Mesendoderm (in vitro differentiated cells): ENCODE measurements around the gene GPSM1.

Experiments
- DNase-seq: peaks from one replicate; pipeline ENCODE4 v3.0.0; 2013
- H2AK5ac ChIP-seq: 2 replicates; pipeline ENCODE4 v1.6.1; 2013; ENCODE audit warnings: low read length, inconsistent platforms
- H2BK120ac ChIP-seq: 2 replicates; pipeline ENCODE4 v1.6.1; 2013; ENCODE audit warnings: low read depth, mild to moderate bottlenecking, low read length, moderate library complexity, mixed read lengths
- H2BK15ac ChIP-seq: replicated peaks from 2 replicates; pipeline ENCODE4 v1.6.1; 2013; ENCODE audit warnings: low read depth, mild to moderate bottlenecking, moderate library complexity
- H2BK5ac ChIP-seq: 2 replicates; pipeline ENCODE4 v1.6.1; 2013; ENCODE audit warnings: low read length, inconsistent platforms
- H3K18ac ChIP-seq: 2 replicates; pipeline ENCODE4 v1.6.1; 2013; ENCODE audit warnings: mild to moderate bottlenecking, low read length, mixed read lengths
- H3K23ac ChIP-seq: one replicate; pipeline ENCODE4 v1.6.1; 2013; ENCODE audit warnings: low read length
- H3K27ac ChIP-seq: 2 replicates; pipeline ENCODE4 v1.5.1; 2013; ENCODE audit warnings: low read depth, mild to moderate bottlenecking, inconsistent platforms, low read length, moderate library complexity
- H3K27me3 ChIP-seq: 2 replicates; pipeline ENCODE4 v1.6.1; 2013; ENCODE audit warnings: low read length, control low read depth, mild to moderate bottlenecking, inconsistent platforms; ENCODE audit not compliant: insufficient read depth, poor library complexity
- H3K36me3 ChIP-seq: 2 replicates; pipeline ENCODE4 v1.6.1; 2013; ENCODE audit warnings: low read length, inconsistent platforms; ENCODE audit not compliant: control insufficient read depth, insufficient read depth
- H3K4ac ChIP-seq: one replicate; pipeline ENCODE4 v1.6.1; 2013; ENCODE audit warnings: low read depth, mild to moderate bottlenecking, low read length, moderate library complexity
- H3K4me1 ChIP-seq: 2 replicates; pipeline ENCODE4 v1.6.1; 2013; ENCODE audit warnings: low read depth, low read length, inconsistent platforms; ENCODE audit not compliant: control insufficient read depth
- H3K4me2 ChIP-seq: 2 replicates; pipeline ENCODE4 v1.6.1; 2013; ENCODE audit warnings: low read length
- H3K4me3 ChIP-seq: 2 replicates; pipeline ENCODE4 v1.5.1; 2013; ENCODE audit warnings: mild to moderate bottlenecking, low read length
- H3K56ac ChIP-seq: one replicate; pipeline ENCODE4 v1.6.1; 2013; ENCODE audit warnings: low read length
- H3K79me1 ChIP-seq: 2 replicates; pipeline ENCODE4 v1.6.1; 2013; ENCODE audit warnings: low read length, inconsistent platforms
- H3K79me2 ChIP-seq: 2 replicates; pipeline ENCODE4 v1.6.1; 2013; ENCODE audit warnings: mild to moderate bottlenecking, low read length; ENCODE audit not compliant: control insufficient read depth, insufficient read depth
- H3K9ac ChIP-seq: 2 replicates; pipeline ENCODE4 v1.6.1; 2013; ENCODE audit warnings: low read length, inconsistent platforms
- H4K5ac ChIP-seq: one replicate; pipeline ENCODE4 v1.6.1; 2013; ENCODE audit warnings: low read length
- H4K8ac ChIP-seq: one replicate; pipeline ENCODE4 v1.6.1; 2013; ENCODE audit warnings: low read depth, mild to moderate bottlenecking, control low read depth, low read length, moderate library complexity
- WGBS: extraction: QIAGEN DNeasy Blood & Tissue Kit; methylation state at CpG from one replicate; pipeline ENCODE4 v1.1.7; 2013; ENCODE audit warnings: low lambda C conversion rate, missing lambda C conversion rate; ENCODE audit not compliant: insufficient coverage; ENCODE audit errors: extremely low coverage; 5-methylcytosine and 5-hydroxymethylcytosine counted together

GPSM1 gene

DNA sequence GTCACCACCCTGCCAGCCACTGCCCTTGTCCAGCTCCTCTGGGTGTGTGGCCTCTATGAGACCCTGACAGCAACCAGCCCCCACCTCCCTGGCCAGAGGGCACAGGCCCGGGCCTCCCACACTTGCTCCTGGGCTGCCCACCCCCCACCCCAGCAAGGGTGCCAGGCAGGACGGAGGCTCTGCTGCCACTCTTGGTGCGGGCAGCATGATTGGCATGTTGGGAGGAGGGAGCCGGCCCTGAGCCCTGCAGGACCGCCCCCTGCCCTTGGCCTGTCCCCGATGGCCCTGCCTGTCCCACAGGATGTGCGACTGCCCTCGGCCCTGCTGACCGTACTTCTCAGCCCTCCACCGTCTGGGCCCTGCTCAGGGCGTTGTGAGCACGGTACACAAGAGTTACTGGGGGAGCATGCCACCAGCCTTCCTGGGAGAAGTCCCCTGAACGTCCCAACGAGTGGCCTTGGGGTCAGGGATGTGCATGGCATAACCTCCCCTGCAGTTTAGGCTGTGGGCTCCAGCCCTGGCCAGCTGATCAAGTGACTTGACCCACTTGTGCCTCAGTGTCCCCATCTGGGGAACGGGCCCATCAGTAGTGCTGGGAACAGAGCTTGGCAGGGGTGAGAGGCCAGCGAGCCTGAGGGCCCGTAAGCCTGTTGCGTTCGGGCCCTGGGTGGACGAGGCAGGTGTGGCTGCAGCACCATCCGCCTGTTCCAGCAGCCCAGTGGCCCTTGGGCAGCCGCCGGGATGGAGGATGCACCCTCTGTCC, 16.0 kb downstream of the GPSM1 start:
- no peak overlapping the region for H2BK5ac ChIP-seq
- H3K4ac ChIP-seq: no peak overlapping the region
- H3K79me1 ChIP-seq: no peaks in the 10 kb centered on the region
- WGBS: no CpG with 5 or more reads among the region's 23 CpGs
- H3K36me3 ChIP-seq: no peaks in the 10 kb centered on the region
- no peak overlapping the region for H3K18ac ChIP-seq
- peak overlapping the region; percentile 32 for H2AK5ac ChIP-seq
- no peak overlapping the region for H3K4me3 ChIP-seq
- H3K79me2 ChIP-seq: no peaks in the 10 kb centered on the region
- H2BK15ac ChIP-seq: no peak overlapping the region
- no peak for DNase-seq
- H3K27ac ChIP-seq: no peak overlapping the region
- peak overlapping the region; percentile 59 for H3K9ac ChIP-seq
- H4K8ac ChIP-seq: no peak overlapping the region
- H3K4me2 ChIP-seq: no peak overlapping the region
- H4K5ac ChIP-seq: no peak overlapping the region
- no peaks in the 10 kb centered on the region for H3K27me3 ChIP-seq
- H3K4me1 ChIP-seq: no peaks in the 10 kb centered on the region
- no peak overlapping the region for H2BK120ac ChIP-seq
- peak overlapping the region; percentile 50 for H3K56ac ChIP-seq
- peak overlapping the region; percentile 66 for H3K23ac ChIP-seq

- Histone ChIP-seq H2BK5ac (no peak overlapping the region), H3K27me3 (no peaks in the 10 kb centered on the region), H3K4me1 (no peaks in the 10 kb centered on the region)
These were observed 16.5 kb downstream of the GPSM1 start for GRCh38 chr9:136343884-136344269.

DNA sequence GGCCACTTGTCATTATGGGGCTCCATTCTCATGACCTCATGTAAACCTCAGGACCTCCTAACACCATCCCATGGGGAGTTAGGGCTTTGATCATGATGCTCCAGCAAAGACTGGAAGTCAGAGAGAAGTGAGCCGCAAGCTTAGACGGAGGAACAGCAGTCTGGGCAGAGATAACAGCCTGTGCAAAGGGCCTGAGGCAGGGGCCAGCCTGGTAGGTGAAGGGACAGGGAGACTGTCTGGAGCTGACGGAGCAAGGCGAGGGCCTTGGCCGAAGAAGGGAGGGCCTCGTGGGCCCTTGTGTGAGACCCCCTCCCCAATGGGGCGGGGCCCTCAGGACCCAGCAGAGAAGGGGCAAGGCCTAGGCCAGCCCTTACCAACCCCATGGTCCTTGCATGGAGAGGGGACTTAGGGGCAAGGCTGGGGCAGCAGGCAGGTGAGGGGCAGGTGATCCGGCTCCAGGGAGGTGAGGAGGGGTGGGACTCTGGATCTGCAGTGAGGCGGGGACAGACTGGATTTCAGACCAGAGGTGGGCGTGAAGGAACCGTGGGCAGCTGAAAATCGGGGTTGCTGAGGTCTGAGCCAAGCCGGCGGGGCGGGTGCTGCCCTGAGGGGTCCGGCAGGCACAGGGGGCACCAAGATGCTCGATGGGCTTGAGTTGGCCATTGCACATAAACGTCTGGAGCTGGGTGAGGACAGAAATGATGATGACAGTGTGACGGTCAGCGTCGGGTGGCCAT, 17.4 kb downstream of the GPSM1 start:
- no peaks in the 10 kb centered on the region for H3K4me1 ChIP-seq
- no peak overlapping the region for H2BK15ac ChIP-seq
- H3K79me1 ChIP-seq: no peaks in the 10 kb centered on the region
- H2AK5ac ChIP-seq: no peak overlapping the region
- no peak overlapping the region for H3K4ac ChIP-seq
- H3K56ac ChIP-seq: peak overlapping the region; percentile 3
- H2BK120ac ChIP-seq: no peak overlapping the region
- no peak overlapping the region for H3K4me3 ChIP-seq
- no peak overlapping the region for H3K4me2 ChIP-seq
- no peak for DNase-seq
- H3K9ac ChIP-seq: no peak overlapping the region
- no peaks in the 10 kb centered on the region for H3K36me3 ChIP-seq
- H2BK5ac ChIP-seq: no peak overlapping the region
- no peaks in the 10 kb centered on the region for H3K79me2 ChIP-seq
- H4K5ac ChIP-seq: no peak overlapping the region
- WGBS: no CpG with 5 or more reads among the region's 21 CpGs
- no peaks in the 10 kb centered on the region for H3K27me3 ChIP-seq
- H4K8ac ChIP-seq: no peak overlapping the region
- H3K23ac ChIP-seq: no peak overlapping the region
- H3K18ac ChIP-seq: no peak overlapping the region
- no peak overlapping the region for H3K27ac ChIP-seq

More at GRCh38 chr9:136343884-136344269, 16.5 kb downstream of the GPSM1 start:
- DNase-seq: no peak
- Histone ChIP-seq H3K36me3 (no peaks in the 10 kb centered on the region), H2BK120ac (no peak overlapping the region), H4K8ac (no peak overlapping the region), H4K5ac (no peak overlapping the region), H3K23ac (no peak overlapping the region), H3K79me2 (no peaks in the 10 kb centered on the region), H3K4ac (no peak overlapping the region), H3K27ac (no peak overlapping the region), H2AK5ac (no peak overlapping the region), H3K4me2 (no peak overlapping the region), H3K4me3 (no peak overlapping the region), H2BK15ac (no peak overlapping the region), H3K79me1 (no peaks in the 10 kb centered on the region), H3K56ac (peak overlapping the region; percentile 40), H3K9ac (no peak overlapping the region), H3K18ac (no peak overlapping the region)
- WGBS: no CpG with 5 or more reads among the region's 24 CpGs

GRCh38 chr9:136345281-136346156, 18.2 kb downstream of the GPSM1 start:
- Histone ChIP-seq H2BK15ac (no peak overlapping the region), H4K5ac (no peak overlapping the region), H3K18ac (no peak overlapping the region), H3K4me1 (no peaks in the 10 kb centered on the region), H3K56ac (peak overlapping the region; percentile 60), H2BK120ac (no peak overlapping the region), H2AK5ac (no peak overlapping the region), H3K4ac (no peak overlapping the region), H3K23ac (no peak overlapping the region), H4K8ac (no peak overlapping the region), H3K27me3 (no peaks in the 10 kb centered on the region), H3K36me3 (no peaks in the 10 kb centered on the region), H3K79me1 (no peaks in the 10 kb centered on the region), H3K79me2 (no peaks in the 10 kb centered on the region), H2BK5ac (no peak overlapping the region), H3K4me2 (no peak overlapping the region), H3K4me3 (no peak overlapping the region), H3K9ac (peak overlapping the region; percentile 19), H3K27ac (no peak overlapping the region)
- DNase-seq: peak; percentile 60
- WGBS: no CpG with 5 or more reads among the region's 43 CpGs

DNA sequence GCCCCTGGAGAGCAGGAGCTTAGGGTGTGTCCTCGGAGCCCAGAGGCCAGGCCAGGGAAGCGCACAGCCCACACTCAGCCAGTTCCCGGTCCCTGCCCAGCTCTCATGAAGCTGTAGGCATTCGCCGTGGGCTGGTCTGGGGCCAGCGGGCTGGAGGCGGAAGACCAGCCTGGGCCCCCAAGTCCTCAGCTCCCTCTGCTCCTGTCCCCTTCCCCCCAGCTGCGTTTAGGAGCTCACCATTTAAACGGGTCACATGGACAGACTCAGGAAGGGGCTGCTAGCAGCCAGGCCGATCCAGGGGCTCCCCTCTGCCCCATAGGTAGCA, 18.8 kb downstream of the GPSM1 start:
- no peak for DNase-seq
- H3K79me2 ChIP-seq: no peaks in the 10 kb centered on the region
- no peak overlapping the region for H3K27ac ChIP-seq
- no peak overlapping the region for H3K18ac ChIP-seq
- no peak overlapping the region for H2BK5ac ChIP-seq
- H3K4me2 ChIP-seq: no peak overlapping the region
- no peaks in the 10 kb centered on the region for H3K36me3 ChIP-seq
- no peak overlapping the region for H2AK5ac ChIP-seq
- no peak overlapping the region for H3K23ac ChIP-seq
- H3K9ac ChIP-seq: peak overlapping the region; percentile 34
- WGBS: no CpG with 5 or more reads among the region's 10 CpGs
- peak overlapping the region; percentile 60 for H3K56ac ChIP-seq
- no peak overlapping the region for H3K4me3 ChIP-seq
- no peaks in the 10 kb centered on the region for H3K27me3 ChIP-seq
- no peak overlapping the region for H2BK15ac ChIP-seq
- H2BK120ac ChIP-seq: no peak overlapping the region
- H3K4me1 ChIP-seq: no peaks in the 10 kb centered on the region
- no peak overlapping the region for H3K4ac ChIP-seq
- H3K79me1 ChIP-seq: no peaks in the 10 kb centered on the region
- no peak overlapping the region for H4K5ac ChIP-seq
- H4K8ac ChIP-seq: no peak overlapping the region
